ENCODE data around the gene TCF3. TPM values are rescaled to one million over a fixed set of nuclear protein-coding genes. Genes with fewer than 3 reads are reported as not detected.

The TCF3 gene
- total and polyA plus RNA-seq, 2 of the 8 experiments (the other 6 are each of a cell fraction or from before 2014, with no cell fraction given), result 241 to 348 TPM

- no peak overlapping the region for H3K23ac ChIP-seq (ENCODE audit: insufficient read length)
- FAIRE-seq (no peak), DNase-seq (ENCODE audit: low read depth in 1 of 2, low spot score in 2 of 2) (no peak)
- 67% methylated on average over 1 of the region's 2 CpGs; no CpG with 5 or more reads in 1 of the 2 experiments for WGBS, 2 experiments (ENCODE audit: extremely low coverage in 1 of 2, insufficient coverage in 1 of 2, insufficient read length in 1 of 2, insufficient replicate concordance in 2 of 2, low coverage in 1 of 2, low lambda C conversion rate in 2 of 2, missing lambda C conversion rate in 1 of 2)
- H3K9me3 ChIP-seq (ENCODE audit: insufficient read depth in 2 of 2, low read depth in 1 of 2, low read length in 1 of 2), result no peaks in the 10 kb centered on the region
- H3K9ac ChIP-seq (replicated peaks in 1 of 4; ENCODE audit: extremely low read depth in 1 of 4, low read depth in 3 of 4, low read length in 3 of 4), result no peak overlapping the region
- no peak overlapping the region for H4K91ac ChIP-seq (replicated peaks; ENCODE audit: insufficient read length, low read length)
- H2BK5ac ChIP-seq (ENCODE audit: low read depth, low read length), result no peak overlapping the region
- H3K23me2 ChIP-seq (ENCODE audit: low read depth, low read length), result no peaks in the 10 kb centered on the region
- no peak overlapping the region for H2BK12ac ChIP-seq (ENCODE audit: low read depth, low read length)
- H3K27me3 ChIP-seq (replicated peaks in 1 of 4; ENCODE audit: control insufficient read depth in 3 of 4, extremely low read depth in 1 of 4, insufficient read depth in 3 of 4, low read length in 3 of 4), result peaks cover 7 to 39% (median 34%) of the 10 kb centered on the region in 4 experiments
- no peak overlapping the region for H3K4me3 ChIP-seq (ENCODE audit: extremely low read depth in 1 of 4, insufficient read depth in 2 of 4, low read depth in 3 of 4, low read length in 4 of 4)
- no peaks in the 10 kb centered on the region for H3K79me2 ChIP-seq (ENCODE audit: control insufficient read depth in 1 of 2, insufficient read depth in 2 of 2, low read length in 2 of 2)
- no peak overlapping the region for H3K4ac ChIP-seq (replicated peaks; ENCODE audit: insufficient read length, low read depth, low read length)
- CTCF ChIA-PET (ENCODE audit: partially characterized antibody), result interaction anchor here (0.7 to 1.7 kb wide), 4 partner anchors 41 to 160 kb away, joined by 3 read pairs; no protein-coding TSS in a partner anchor
- peaks cover 0 to 4% (median 0%) of the 10 kb centered on the region in 4 experiments; a peak in 2 of 7 replicates for H3K4me1 ChIP-seq (replicated peaks in 1 of 4; ENCODE audit: control insufficient read depth in 3 of 4, insufficient read depth in 4 of 4, low read length in 3 of 4)
- no peak overlapping the region for H3K27ac ChIP-seq (ENCODE audit: low read depth, low read length)
- no peak overlapping the region for H2BK120ac ChIP-seq (replicated peaks; ENCODE audit: low read depth, low read length)
- H3K36me3 ChIP-seq (ENCODE audit: control insufficient read depth in 2 of 4, insufficient read depth in 4 of 4, low read length in 3 of 4), result no peaks in the 10 kb centered on the region
- peaks cover 0 to 2% of the 10 kb centered on the region in 2 experiments for H4K20me1 ChIP-seq (replicated peaks in 1 of 2; ENCODE audit: control insufficient read depth in 1 of 2, insufficient read depth in 2 of 2, low read length in 2 of 2)
- no peaks in the 10 kb centered on the region for H3K79me1 ChIP-seq (ENCODE audit: low read depth, low read length)
- H3K4me2 ChIP-seq (ENCODE audit: insufficient read depth in 1 of 2, low read depth in 2 of 2, low read length in 2 of 2), result no peak overlapping the region
- no peak overlapping the region for H4K8ac ChIP-seq (ENCODE audit: extremely low read depth, insufficient read depth, low read length)
- H2BK20ac ChIP-seq (ENCODE audit: low read length), result no peak overlapping the region
- H3K56ac ChIP-seq (replicated peaks; ENCODE audit: insufficient read length, low read depth, low read length), result no peak overlapping the region
- no peak overlapping the region for H2AFZ ChIP-seq (ENCODE audit: low read length)
- no peak overlapping the region for H3K18ac ChIP-seq (ENCODE audit: extremely low read depth, low read length)
- no peak overlapping the region for H4K5ac ChIP-seq (ENCODE audit: insufficient read length, low read depth, low read length)
- no peak overlapping the region for H2BK15ac ChIP-seq (ENCODE audit: low read length)
- POLR2A ChIA-PET (ENCODE audit: partially characterized antibody), result no interaction called here
- H2AK5ac ChIP-seq (ENCODE audit: low read depth, low read length), result no peak overlapping the region
- H3K14ac ChIP-seq (ENCODE audit: insufficient read length), result no peak overlapping the region
- TF ChIP-seq GABPA (IDR thresholded peaks at IDR 0.05; ENCODE audit: borderline replicate concordance, insufficient read depth, low read length) (no peak), BACH1 (IDR thresholded peaks at IDR 0.05; ENCODE audit: low read length) (no peak), TAF7 (optimal IDR thresholded peaks at IDR 0.05; ENCODE audit: borderline replicate concordance, low read depth, low read length) (no peak), POLR2AphosphoS5 (IDR thresholded peaks at IDR 0.05; ENCODE audit: low read depth, low read length) (no peak), EZH2 (IDR thresholded peaks at IDR 0.05; ENCODE audit: low read depth, low read length, severe bottlenecking) (no peak), TCF12 (IDR thresholded peaks at IDR 0.05; ENCODE audit: low read depth, low read length) (no peak), SAP30 (IDR thresholded peaks at IDR 0.05; ENCODE audit: insufficient read depth, insufficient replicate concordance, low read length) (no peak), KDM5A (IDR thresholded peaks at IDR 0.05; ENCODE audit: low read length) (no peak), KDM4A (IDR thresholded peaks at IDR 0.05; ENCODE audit: low read depth, low read length, severe bottlenecking) (no peak), SUZ12 (IDR thresholded peaks at IDR 0.05; ENCODE audit: low read length) (no peak), ZNF274 (IDR thresholded peaks at IDR 0.05; ENCODE audit: borderline replicate concordance, extremely low read depth, low read length) (no peak), RNF2 (IDR thresholded peaks at IDR 0.05; ENCODE audit: borderline replicate concordance, low read depth, low read length, missing control alignments, poor library complexity, severe bottlenecking) (no peak), POU5F1 (IDR thresholded peaks at IDR 0.05; ENCODE audit: low read depth, low read length) (no peak)
These were observed 25.7 kb upstream of the TCF3 start for GRCh38 chr19:1678073-1678472.

Measured in H1 (cell line).